Measurements from ENCODE around the gene TFR2.

TFR2 gene

DNA sequence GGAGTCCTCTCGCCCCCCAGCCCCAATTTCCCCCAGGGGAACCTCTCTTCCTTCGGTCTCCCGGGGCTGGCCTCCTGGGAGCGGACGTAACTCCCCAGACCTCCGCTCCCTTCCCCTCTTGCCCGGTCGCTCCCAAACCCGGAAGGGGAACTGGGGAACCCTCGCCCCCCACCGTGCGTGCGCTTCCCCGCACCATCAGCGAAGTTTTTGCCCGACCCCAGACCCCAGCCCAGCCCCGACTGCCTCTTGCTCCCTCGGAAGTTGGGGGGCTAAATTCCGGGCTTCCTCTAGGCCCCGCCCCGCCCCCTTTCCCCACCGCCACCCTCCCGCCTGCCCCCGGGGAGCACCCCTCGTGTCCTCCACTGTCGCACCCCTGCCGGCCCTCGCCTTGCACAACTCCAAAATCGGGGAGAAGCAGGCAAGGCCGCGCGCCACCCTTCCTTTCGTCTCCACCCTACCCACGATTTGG is 32.6 kb upstream of the TFR2 start:
- no CpG with 5 or more reads among the region's 34 CpGs for WGBS (ENCODE audit: extremely low coverage, insufficient coverage, insufficient read length)
- H3K9me3 ChIP-seq (ENCODE audit: insufficient read depth, low read depth, low read length), result no peaks in the 10 kb centered on the region

GRCh38 chr7:100673302-100673941 is 32.1 kb upstream of the TFR2 start, which contains the start of gene GNB2:
TSS of gene GNB2 (plus strand) at chr7:100673740. CDS start at chr7:100676266, 2,526 bp downstream.
- Histone ChIP-seq H3K79me2 (ENCODE audit: control insufficient read depth, insufficient read depth, low read length, poor library complexity) (peaks cover 20% of the 10 kb centered on the region), H2AK5ac (ENCODE audit: low read length) (peak within 1 kb of the TSS; percentile 96), H3K27ac (ENCODE audit: low read depth, low read length) (peak within 1 kb of the TSS; percentile 87), H4K12ac (ENCODE audit: low read depth, low read length) (peak within 1 kb of the TSS; percentile 98), H2BK12ac (ENCODE audit: low read length) (peak within 1 kb of the TSS; percentile 61), H3K4me3 (ENCODE audit: low read depth, low read length) (peak within 1 kb of the TSS; percentile 97), H3K9me3 (ENCODE audit: insufficient read depth, low read depth, low read length) (no peaks in the 10 kb centered on the region), H4K91ac (ENCODE audit: low read depth, low read length) (peak within 1 kb of the TSS; percentile 95), H3K4me1 (ENCODE audit: control insufficient read depth in 1 of 2, insufficient read depth in 2 of 2, low read length in 2 of 2) (peaks cover 0 to 4% of the 10 kb centered on the region in 2 experiments), H2BK120ac (ENCODE audit: insufficient read depth, low read length, poor library complexity) (peak within 1 kb of the TSS; percentile 92), H3K23ac (ENCODE audit: low read length) (no peak within 1 kb of the TSS), H3K79me1 (ENCODE audit: low read length) (peaks cover 17% of the 10 kb centered on the region), H3K4ac (ENCODE audit: low read depth, low read length) (peak within 1 kb of the TSS; percentile 99), H3K14ac (ENCODE audit: low read length) (peak within 1 kb of the TSS; percentile 99), H3K18ac (ENCODE audit: low read length) (peak within 1 kb of the TSS; percentile 99), H3K9ac (ENCODE audit: low read length) (peak within 1 kb of the TSS; percentile 97), H3K27me3 (ENCODE audit: insufficient read depth, low read length) (no peaks in the 10 kb centered on the region), H2BK5ac (ENCODE audit: low read depth, low read length, poor library complexity) (peak within 1 kb of the TSS; percentile 97), H2AFZ (ENCODE audit: insufficient read depth, low read length, poor library complexity) (peak within 1 kb of the TSS; percentile 87), H3K36me3 (ENCODE audit: control insufficient read depth in 1 of 2, insufficient read depth in 2 of 2, low read length in 2 of 2) (peaks cover 21 to 22% of the 10 kb centered on the region in 2 experiments), H3K4me2 (ENCODE audit: low read length) (peak within 1 kb of the TSS; percentile 94), H4K8ac (ENCODE audit: low read depth, low read length) (peak within 1 kb of the TSS; percentile 99)
- WGBS (ENCODE audit: extremely low coverage, insufficient coverage, insufficient read length), result no CpG with 5 or more reads among the region's 65 CpGs
- peak; percentile 99 for DNase-seq

More for the DNA sequence above, 32.6 kb upstream of the TFR2 start:
- H3K9ac ChIP-seq (ENCODE audit: low read length), result peak overlapping the region; percentile 97
- H3K27me3 ChIP-seq (ENCODE audit: insufficient read depth, low read length), result no peaks in the 10 kb centered on the region
- peak overlapping the region; percentile 98 for H4K12ac ChIP-seq (ENCODE audit: low read depth, low read length)
- peaks cover 17% of the 10 kb centered on the region for H3K79me1 ChIP-seq (ENCODE audit: low read length)
- H3K4me1 ChIP-seq (ENCODE audit: control insufficient read depth in 1 of 2, insufficient read depth in 2 of 2, low read length in 2 of 2), result peaks cover 0 to 4% of the 10 kb centered on the region in 2 experiments
- peak overlapping the region; percentile 94 for H3K4me2 ChIP-seq (ENCODE audit: low read length)
- peak overlapping the region; percentile 61 for H2BK12ac ChIP-seq (ENCODE audit: low read length)
- H3K4ac ChIP-seq (ENCODE audit: low read depth, low read length), result peak overlapping the region; percentile 99
- peak overlapping the region; percentile 99 for H4K8ac ChIP-seq (ENCODE audit: low read depth, low read length)
- H3K27ac ChIP-seq (ENCODE audit: low read depth, low read length), result peak overlapping the region; percentile 84
- H3K18ac ChIP-seq (ENCODE audit: low read length), result peak overlapping the region; percentile 99
- peak overlapping the region; percentile 96 for H2AK5ac ChIP-seq (ENCODE audit: low read length)
- H3K14ac ChIP-seq (ENCODE audit: low read length), result peak overlapping the region; percentile 99
- H3K4me3 ChIP-seq (ENCODE audit: low read depth, low read length), result peak overlapping the region; percentile 97
- peak overlapping the region; percentile 92 for H2BK120ac ChIP-seq (ENCODE audit: insufficient read depth, low read length, poor library complexity)
- peaks cover 26 to 27% of the 10 kb centered on the region in 2 experiments for H3K36me3 ChIP-seq (ENCODE audit: control insufficient read depth in 1 of 2, insufficient read depth in 2 of 2, low read length in 2 of 2)
- no peak for DNase-seq
- H2AFZ ChIP-seq (ENCODE audit: insufficient read depth, low read length, poor library complexity), result peak overlapping the region; percentile 87
- no peak overlapping the region for H3K23ac ChIP-seq (ENCODE audit: low read length)
- H2BK5ac ChIP-seq (ENCODE audit: low read depth, low read length, poor library complexity), result peak overlapping the region; percentile 97
- H4K91ac ChIP-seq (ENCODE audit: low read depth, low read length), result peak overlapping the region; percentile 95
- H3K79me2 ChIP-seq (ENCODE audit: control insufficient read depth, insufficient read depth, low read length, poor library complexity), result peaks cover 20% of the 10 kb centered on the region

- H3K79me1 ChIP-seq (ENCODE audit: low read length), result peaks cover 17% of the 10 kb centered on the region
- no peak for DNase-seq
- H2BK12ac ChIP-seq (ENCODE audit: low read length), result no peak overlapping the region
- H3K14ac ChIP-seq (ENCODE audit: low read length), result no peak overlapping the region
- H4K12ac ChIP-seq (ENCODE audit: low read depth, low read length), result no peak overlapping the region
- H3K4me2 ChIP-seq (ENCODE audit: low read length), result no peak overlapping the region
- peaks cover 20% of the 10 kb centered on the region for H3K79me2 ChIP-seq (ENCODE audit: control insufficient read depth, insufficient read depth, low read length, poor library complexity)
- H4K8ac ChIP-seq (ENCODE audit: low read depth, low read length), result no peak overlapping the region
- peaks cover 4% of the 10 kb centered on the region in 2 experiments for H3K36me3 ChIP-seq (ENCODE audit: control insufficient read depth in 1 of 2, insufficient read depth in 2 of 2, low read length in 2 of 2)
- no CpG with 5 or more reads among the region's 18 CpGs for WGBS (ENCODE audit: extremely low coverage, insufficient coverage, insufficient read length)
- H3K27me3 ChIP-seq (ENCODE audit: insufficient read depth, low read length), result no peaks in the 10 kb centered on the region
- no peak overlapping the region for H3K9ac ChIP-seq (ENCODE audit: low read length)
- no peaks in the 10 kb centered on the region for H3K9me3 ChIP-seq (ENCODE audit: insufficient read depth, low read depth, low read length)
- H3K4ac ChIP-seq (ENCODE audit: low read depth, low read length), result no peak overlapping the region
- no peak overlapping the region for H2BK5ac ChIP-seq (ENCODE audit: low read depth, low read length, poor library complexity)
- H3K4me3 ChIP-seq (ENCODE audit: low read depth, low read length), result no peak overlapping the region
- no peak overlapping the region for H2AFZ ChIP-seq (ENCODE audit: insufficient read depth, low read length, poor library complexity)
- H2AK5ac ChIP-seq (ENCODE audit: low read length), result no peak overlapping the region
- H2BK120ac ChIP-seq (ENCODE audit: insufficient read depth, low read length, poor library complexity), result no peak overlapping the region
- no peak overlapping the region for H3K27ac ChIP-seq (ENCODE audit: low read depth, low read length)
- peaks cover 0 to 4% of the 10 kb centered on the region in 2 experiments for H3K4me1 ChIP-seq (ENCODE audit: control insufficient read depth in 1 of 2, insufficient read depth in 2 of 2, low read length in 2 of 2)
- no peak overlapping the region for H4K91ac ChIP-seq (ENCODE audit: low read depth, low read length)
- H3K23ac ChIP-seq (ENCODE audit: low read length), result no peak overlapping the region
- H3K18ac ChIP-seq (ENCODE audit: low read length), result no peak overlapping the region
These were observed 30.3 kb upstream of the TFR2 start for GRCh38 chr7:100671353-100672327.

DNA sequence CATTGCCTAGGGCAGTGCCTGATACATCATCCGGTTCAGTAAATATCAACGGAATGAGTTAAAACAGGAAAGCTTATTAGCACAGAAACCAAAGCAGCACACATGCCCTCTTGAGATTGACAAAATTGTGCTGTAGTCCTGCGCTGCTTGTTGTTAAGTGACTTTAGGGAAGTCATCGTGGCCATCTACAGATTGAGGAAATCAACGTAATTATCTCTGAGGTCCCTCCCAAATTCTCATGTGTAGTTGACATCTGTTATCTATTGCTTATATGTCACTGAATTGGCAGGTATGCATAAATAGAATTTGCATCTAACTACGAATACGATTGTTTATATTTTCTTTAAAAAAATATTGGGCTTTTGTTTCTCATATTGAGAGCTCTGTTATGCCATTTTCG is 28.7 kb upstream of the TFR2 start:
- Histone ChIP-seq H4K8ac (ENCODE audit: low read depth, low read length) (no peak overlapping the region), H3K79me2 (ENCODE audit: control insufficient read depth, insufficient read depth, low read length, poor library complexity) (peaks cover 16% of the 10 kb centered on the region), H3K4me2 (ENCODE audit: low read length) (no peak overlapping the region), H3K27me3 (ENCODE audit: insufficient read depth, low read length) (no peaks in the 10 kb centered on the region), H3K14ac (ENCODE audit: low read length) (no peak overlapping the region), H2AK5ac (ENCODE audit: low read length) (no peak overlapping the region), H2BK120ac (ENCODE audit: insufficient read depth, low read length, poor library complexity) (no peak overlapping the region), H3K4me1 (ENCODE audit: control insufficient read depth in 1 of 2, insufficient read depth in 2 of 2, low read length in 2 of 2) (no peaks in the 10 kb centered on the region), H3K4ac (ENCODE audit: low read depth, low read length) (no peak overlapping the region), H3K4me3 (ENCODE audit: low read depth, low read length) (no peak overlapping the region), H3K23ac (ENCODE audit: low read length) (no peak overlapping the region), H3K36me3 (ENCODE audit: control insufficient read depth in 1 of 2, insufficient read depth in 2 of 2, low read length in 2 of 2) (no peaks in the 10 kb centered on the region), H3K27ac (ENCODE audit: low read depth, low read length) (no peak overlapping the region), H3K18ac (ENCODE audit: low read length) (no peak overlapping the region), H2BK5ac (ENCODE audit: low read depth, low read length, poor library complexity) (no peak overlapping the region), H3K9me3 (ENCODE audit: insufficient read depth, low read depth, low read length) (no peaks in the 10 kb centered on the region), H3K9ac (ENCODE audit: low read length) (no peak overlapping the region), H2AFZ (ENCODE audit: insufficient read depth, low read length, poor library complexity) (no peak overlapping the region), H4K91ac (ENCODE audit: low read depth, low read length) (no peak overlapping the region), H4K12ac (ENCODE audit: low read depth, low read length) (no peak overlapping the region), H2BK12ac (ENCODE audit: low read length) (no peak overlapping the region), H3K79me1 (ENCODE audit: low read length) (peaks cover 15% of the 10 kb centered on the region)
- WGBS (ENCODE audit: extremely low coverage, insufficient coverage, insufficient read length), result no CpG with 5 or more reads among the region's 8 CpGs
- DNase-seq, result peak in 1 of 2 donors; percentile 26

Data from trophoblast cell (in vitro differentiated cells and primary cell).